ENCODE results near the gene APBA3.

Gene APBA3

GRCh38 chr19:3761382-3762129 is at the start of gene APBA3:
Gene APBA3, minus strand, starts transcription at chr19:3761692. Its CDS starts 1,428 bp downstream, at chr19:3760264.
- peak; percentile 96 to 97 for DNase-seq (ENCODE audit: low read depth in 2 of 2)

DNA sequence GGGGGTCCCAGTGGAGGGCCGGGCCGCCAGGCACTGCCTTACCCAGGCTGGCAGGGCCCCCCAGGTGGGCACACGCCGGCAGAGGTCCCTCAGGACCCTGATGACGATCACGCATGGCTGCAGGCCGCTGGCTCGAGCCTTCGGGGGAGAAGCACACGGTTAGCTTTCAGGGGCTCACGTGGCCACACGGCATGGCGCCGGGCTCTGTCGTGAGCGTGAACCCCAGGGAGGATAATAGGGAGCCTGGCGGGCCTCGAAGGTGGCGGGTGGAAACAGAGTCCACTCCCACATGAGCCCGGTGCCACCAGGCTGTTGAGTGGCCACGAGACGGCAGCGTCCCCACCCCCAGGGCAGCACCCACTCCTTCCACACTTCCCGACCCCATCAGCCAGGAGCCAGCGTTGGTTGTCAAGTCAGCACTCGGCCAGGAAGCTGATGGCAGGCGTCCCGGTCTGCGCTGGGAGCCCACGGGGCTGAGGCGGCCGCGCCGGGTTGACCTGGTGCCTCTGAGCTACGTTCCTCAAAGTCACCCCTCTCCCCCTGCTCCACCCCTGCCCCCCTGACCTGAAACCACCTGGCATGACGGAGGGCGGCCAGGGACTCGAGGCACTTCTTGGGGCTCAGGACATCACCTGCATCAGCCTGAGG is 49.3 kb upstream of the APBA3 start:
- DNase-seq (ENCODE audit: low read depth in 2 of 2): no peak

- no peak for DNase-seq (ENCODE audit: low read depth in 2 of 2)
Measured at GRCh38 chr19:3809881-3810707, 48.6 kb upstream of the APBA3 start.

DNA sequence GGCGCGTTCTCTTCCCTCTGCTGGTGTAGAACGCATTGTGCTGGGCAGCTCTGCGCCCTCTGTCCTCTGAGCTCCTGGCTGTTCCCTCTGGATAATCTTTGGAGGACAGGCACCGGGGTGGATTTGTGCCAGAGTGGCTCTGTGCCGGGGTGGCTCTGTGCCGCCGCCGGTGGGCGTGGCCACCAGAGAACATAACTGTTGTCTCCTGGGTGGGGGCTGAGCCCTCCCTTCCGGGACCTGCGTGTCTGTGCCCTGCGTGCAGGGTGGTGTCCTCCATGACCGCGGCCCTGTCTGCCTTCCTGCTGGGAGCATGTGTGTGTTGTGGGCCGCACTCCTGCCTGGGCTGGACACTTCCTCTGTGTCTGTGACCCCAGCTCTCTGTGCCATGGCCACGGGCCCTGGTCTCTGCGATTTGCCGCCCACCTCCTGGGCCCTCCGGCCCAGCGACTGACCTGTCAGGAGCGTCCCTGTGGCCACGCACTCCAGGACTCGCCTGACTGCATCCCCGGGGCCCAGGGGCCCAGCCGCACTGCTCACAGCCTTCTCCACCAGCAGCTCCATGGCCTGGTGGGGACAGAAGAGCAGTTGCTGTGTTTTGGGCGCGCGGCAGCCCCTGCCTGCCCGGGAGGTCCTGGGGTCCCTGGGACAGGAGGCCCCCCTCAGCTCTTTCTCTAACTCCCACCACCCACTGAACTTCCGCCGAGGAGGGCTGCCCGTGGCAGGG is 47.1 kb upstream of the APBA3 start:
- DNase-seq (ENCODE audit: low read depth in 2 of 2): no peak

GRCh38 chr19:3807574-3808354 is 46.3 kb upstream of the APBA3 start:
- DNase-seq (ENCODE audit: low read depth in 2 of 2): no peak

- DNase-seq (ENCODE audit: low read depth in 2 of 2): no peak
Measured at GRCh38 chr19:3807131-3807480, 45.6 kb upstream of the APBA3 start.

- DNase-seq (ENCODE audit: low read depth in 2 of 2): no peak
Measured at GRCh38 chr19:3805859-3806258, 44.4 kb upstream of the APBA3 start.

- DNase-seq (ENCODE audit: low read depth in 2 of 2): no peak
Measured at GRCh38 chr19:3804429-3804828, 42.9 kb upstream of the APBA3 start.

DNA sequence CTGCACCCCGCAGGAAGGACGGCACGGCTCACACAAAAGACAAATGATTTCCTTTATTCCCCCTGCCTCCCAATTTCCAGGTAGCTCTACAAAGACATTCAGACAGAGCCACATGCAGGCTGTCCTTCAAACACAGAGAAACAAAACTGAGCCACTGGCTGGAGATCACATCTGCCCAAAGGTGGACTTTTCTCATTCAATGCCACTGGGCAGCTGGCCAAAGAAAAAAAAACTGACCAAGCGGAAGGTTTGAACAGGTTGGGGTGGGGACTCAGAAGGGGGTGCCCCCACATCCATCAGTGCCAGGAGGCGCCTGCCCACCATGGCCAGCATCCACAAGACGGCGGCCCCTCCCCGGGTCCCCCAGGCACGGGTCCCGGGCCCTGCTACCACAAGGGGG is 42.5 kb upstream of the APBA3 start:
- no peak for DNase-seq (ENCODE audit: low read depth in 2 of 2)

DNA sequence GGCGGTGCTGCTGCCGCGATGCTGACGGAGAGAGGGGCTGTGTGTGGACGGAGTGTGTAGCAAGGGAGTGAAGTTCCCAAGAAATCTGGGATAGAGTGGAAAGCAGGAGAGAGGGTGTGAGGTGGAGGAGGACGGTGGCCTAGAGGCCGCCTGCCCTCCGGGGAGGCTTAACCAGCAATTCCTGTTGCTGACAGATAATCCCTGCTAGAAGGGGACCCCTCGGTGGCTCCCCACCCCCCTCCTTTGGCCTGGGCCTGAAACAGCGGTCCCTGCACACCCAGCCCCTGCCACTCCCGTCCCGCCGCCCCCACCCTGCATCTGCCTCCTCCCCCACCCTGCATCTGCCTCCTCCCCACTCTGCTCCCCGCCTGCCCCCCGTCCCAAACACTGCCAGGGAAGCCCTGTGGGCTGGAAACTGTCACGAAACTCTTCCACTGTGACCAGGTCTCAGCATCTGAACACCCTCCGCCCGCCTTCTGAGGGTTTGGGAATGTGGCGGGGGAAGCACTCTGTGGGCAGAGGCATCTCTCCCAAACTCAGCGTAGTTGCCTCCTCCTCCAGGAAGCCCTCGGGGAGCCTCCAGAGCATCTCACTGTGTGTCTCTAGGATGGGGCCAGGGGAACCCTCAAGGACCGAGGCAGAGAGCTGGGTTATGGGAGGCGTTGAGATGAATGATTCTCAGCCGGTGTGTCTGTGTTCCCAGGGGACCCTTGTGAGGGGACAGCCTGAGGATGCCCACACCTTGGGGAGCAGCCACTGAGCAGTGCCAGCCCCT is 41.8 kb upstream of the APBA3 start:
- DNase-seq (ENCODE audit: low read depth in 2 of 2): no peak

GRCh38 chr19:3801412-3802096 is 40.1 kb upstream of the APBA3 start:
- DNase-seq (ENCODE audit: low read depth in 2 of 2): peak in 1 of 2 donors; percentile 59

DNA sequence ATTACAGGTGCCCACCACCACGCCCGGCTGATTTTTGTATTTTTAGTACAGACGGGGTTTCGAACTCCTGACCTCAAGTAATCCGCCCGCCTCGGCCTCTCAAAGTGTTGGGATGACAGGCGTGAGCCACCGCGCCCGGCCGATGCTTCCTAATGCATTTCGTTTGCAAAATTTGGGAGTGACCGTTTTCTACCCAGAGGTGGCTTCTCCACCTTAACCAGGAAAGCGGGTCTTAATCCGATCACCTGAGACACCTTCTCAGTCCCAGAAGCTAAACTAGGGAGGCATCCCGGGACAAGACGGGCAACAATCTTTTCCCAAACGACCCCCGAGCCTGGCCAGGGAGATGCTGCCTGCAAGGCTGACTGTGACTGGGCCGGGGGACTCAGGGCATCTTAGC is 39.5 kb upstream of the APBA3 start:
- DNase-seq (ENCODE audit: low read depth in 2 of 2): no peak

GRCh38 chr19:3798137-3798536 is 36.6 kb upstream of the APBA3 start:
- DNase-seq (ENCODE audit: low read depth in 2 of 2): no peak

DNA sequence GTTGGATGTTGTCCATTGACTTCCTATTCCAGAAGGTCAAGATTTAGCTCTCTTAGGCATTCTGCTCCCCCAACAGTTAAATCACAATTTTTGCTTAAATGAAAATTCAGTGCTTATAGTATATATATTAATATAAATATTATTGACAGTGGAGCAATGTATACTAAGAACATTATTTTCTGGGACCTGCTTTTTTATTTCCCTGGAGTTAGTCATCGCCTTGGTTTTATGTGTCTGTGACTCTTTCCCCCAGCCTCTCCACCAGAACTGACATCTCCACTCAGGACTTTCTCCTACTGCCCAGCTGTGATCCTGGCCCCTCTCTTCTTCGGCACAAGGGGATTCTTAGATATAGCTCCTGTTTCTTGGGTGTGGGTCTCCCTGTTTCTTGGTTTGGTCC is 34.9 kb upstream of the APBA3 start:
- DNase-seq (ENCODE audit: low read depth in 2 of 2): no peak

DNA sequence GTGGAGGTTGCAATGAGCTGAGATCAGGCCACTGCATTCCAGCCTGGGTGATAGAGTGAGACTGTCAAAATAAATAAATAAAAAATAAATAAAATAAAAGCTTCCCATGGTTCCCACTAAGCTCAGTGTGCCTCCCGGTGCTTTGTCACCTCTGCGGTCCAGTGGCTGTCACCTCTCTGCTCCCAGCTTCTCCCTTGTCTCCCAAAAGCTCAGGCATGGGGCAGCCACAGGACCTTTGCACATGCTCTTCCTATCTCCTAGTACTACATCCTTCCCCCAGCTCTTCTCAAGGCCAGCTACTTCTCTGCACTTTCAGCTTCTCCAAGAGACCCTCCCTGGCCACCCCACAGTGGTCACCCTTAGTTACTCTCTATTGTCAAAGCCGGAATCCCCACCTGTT is 32.3 kb upstream of the APBA3 start:
- DNase-seq (ENCODE audit: low read depth in 2 of 2): no peak

- DNase-seq (ENCODE audit: low read depth in 2 of 2): no peak
Measured at GRCh38 chr19:3792114-3792513, 30.6 kb upstream of the APBA3 start.

DNA sequence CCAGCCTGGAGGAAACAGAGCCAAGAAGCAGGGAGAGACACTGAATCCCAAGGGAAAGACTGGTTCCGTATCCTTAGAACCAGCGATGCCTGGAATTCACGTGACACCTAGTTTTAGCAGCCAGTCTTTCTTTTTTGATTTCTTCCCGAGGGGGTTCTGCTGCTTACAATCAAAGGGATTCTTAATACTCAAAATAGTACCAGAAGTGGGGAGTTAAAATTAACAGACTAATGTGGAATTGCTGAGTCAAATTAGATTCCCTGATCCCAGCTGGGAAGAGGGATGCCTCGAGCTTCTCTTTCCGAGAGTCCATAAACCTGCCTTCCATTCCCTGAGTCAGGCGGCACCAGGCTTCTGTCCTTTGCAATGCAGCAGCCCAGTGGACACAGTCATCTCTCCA is 29.4 kb upstream of the APBA3 start:
- no peak for DNase-seq (ENCODE audit: low read depth in 2 of 2)

DNA sequence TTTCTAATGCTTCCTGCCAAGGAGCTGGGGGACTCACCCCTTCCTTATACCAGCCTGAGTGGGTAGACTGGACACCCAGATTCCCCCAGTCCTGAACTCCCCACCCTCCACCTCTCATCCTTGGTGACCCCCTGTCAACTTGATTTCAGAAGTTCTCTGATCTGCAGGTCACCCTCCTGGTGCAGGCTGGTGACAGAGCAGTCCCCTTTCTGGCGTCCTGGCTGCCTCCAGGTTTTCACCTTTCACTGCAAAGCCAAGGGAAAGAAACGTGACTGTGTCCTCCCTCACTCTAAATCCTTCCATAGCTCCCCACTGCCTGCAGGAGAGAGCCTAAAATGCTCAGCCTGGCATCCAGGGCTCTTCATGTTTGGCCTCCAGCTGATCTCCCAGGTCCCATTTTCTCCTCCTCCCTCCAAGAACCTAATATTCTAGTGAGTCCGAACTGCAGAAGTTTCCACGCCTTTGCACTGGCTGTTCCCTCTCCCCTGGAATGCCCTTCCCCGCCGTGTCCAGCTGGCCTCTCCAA is 28.8 kb upstream of the APBA3 start:
- DNase-seq (ENCODE audit: low read depth in 2 of 2): no peak

GRCh38 chr19:3788996-3789778 is 27.7 kb upstream of the APBA3 start:
- no peak for DNase-seq (ENCODE audit: low read depth in 2 of 2)
